HepG2 (cell line): Measurements from ENCODE around the gene ACADVL. TPM values are rescaled to one million over a fixed set of nuclear protein-coding genes. Genes with fewer than 3 reads are reported as not detected.

Experiments
- ATAC-seq: fragments of 200-7000 bp; cut with Tn5 transposase; 3 replicates; pipeline ENCODE4 v1.9.1; 2020; ENCODE audit warnings: mild to moderate bottlenecking, moderate library complexity
- BruUV-seq: library from RNA; stranded (reverse); fragments of 400-500 nt; replicated peaks from 2 replicates; lab custom pipeline; 2021; lab: Mats Ljungman, UMichigan
- CTCF ChIA-PET: fragments of 300-600 bp; formaldehyde crosslinking; extraction: SDS; loops from one replicate; lab custom pipeline; 2021; ENCODE audit warnings: low total read pairs, inconsistent platforms, low intra/inter-chr PET ratio; lab: Yijun Ruan, JAX
- POLR2A ChIA-PET: fragments of 350-600 bp; sonication (Branson Sonifier 250); formaldehyde crosslinking; loops from one replicate; lab custom pipeline; 2020; ENCODE audit warnings: antibody characterized with exemption, inconsistent platforms; lab: Yijun Ruan, JAX
- DNase-seq: peaks from one replicate; pipeline ENCODE4 v3.0.0-alpha.2; 2015; ENCODE audit warnings: low spot score
- FAIRE-seq: peaks from 3 replicates; lab custom pipeline; 2011; peaks lifted over from hg19 to GRCh38; lab: Jason Lieb, UNC
- H2AFZ ChIP-seq: one replicate; pipeline ENCODE4 v1.6.1; 2011; ENCODE audit warnings: low read length, inconsistent platforms
- H3K27ac ChIP-seq: fragments of 300-600 bp; 3 replicates; pipeline ENCODE4 v1.8.0; 2011; ENCODE audit warnings: mixed run types, mild to moderate bottlenecking, mixed read lengths, low read length, inconsistent platforms; ENCODE audit not compliant: insufficient read depth; ENCODE audit errors: extremely low read length
- H3K27me3 ChIP-seq, 2 experiments: fragments of 200-600 bp in 1 of 2; 2 replicates in 1 of 2; 3 replicates in 1 of 2; pipeline versions ENCODE4 v1.6.0 to v1.8.0; 2011; ENCODE audit warnings: low read length in 2 of 2, mild to moderate bottlenecking in 2 of 2, moderate library complexity in 2 of 2, inconsistent platforms in 1 of 2; ENCODE audit not compliant: insufficient read depth in 2 of 2, control insufficient read depth in 1 of 2
- H3K36me3 ChIP-seq, 2 experiments: fragments of 200-600 bp in 1 of 2; replicated peaks in 1 of 2; 2 replicates in 1 of 2; 3 replicates in 1 of 2; pipeline versions ENCODE4 v1.5.1 to v1.8.0; 2011; ENCODE audit warnings: low read length in 2 of 2, inconsistent platforms in 1 of 2; ENCODE audit not compliant: insufficient read depth in 2 of 2, control insufficient read depth in 1 of 2
- H3K4me1 ChIP-seq: 2 replicates; pipeline ENCODE4 v1.5.1; 2012; ENCODE audit warnings: low read length, inconsistent platforms; ENCODE audit not compliant: insufficient read depth
- H3K4me2 ChIP-seq: 2 replicates; pipeline ENCODE4 v1.6.0; 2011; ENCODE audit warnings: low read depth, low read length, inconsistent platforms
- H3K4me3 ChIP-seq, 3 experiments: fragments of 200-600 bp in 1 of 3; sonication (generic), shearing (Covaris generic) in 1 of 3; replicated peaks in 1 of 3; 2 replicates each; pipeline ENCODE4 v1.5.1; 2011 to 2016; ENCODE audit warnings: low read length in 3 of 3, inconsistent platforms in 2 of 3, low read depth in 2 of 3, mild to moderate bottlenecking in 2 of 3, control low read depth in 1 of 3, mixed read lengths in 1 of 3; ENCODE audit not compliant: insufficient read depth in 1 of 3
- H3K79me2 ChIP-seq: one replicate; pipeline ENCODE4 v1.6.1; 2011; ENCODE audit warnings: low read length, inconsistent platforms; ENCODE audit not compliant: insufficient read depth
- H3K9ac ChIP-seq: 2 replicates; pipeline ENCODE4 v1.6.0; 2011; ENCODE audit warnings: mild to moderate bottlenecking, low read depth, low read length, inconsistent platforms; ENCODE audit not compliant: insufficient read depth
- H3K9me3 ChIP-seq: 2 replicates; pipeline ENCODE4 v1.5.1; 2012; ENCODE audit warnings: mild to moderate bottlenecking, low read length
- H4K20me1 ChIP-seq: 2 replicates; pipeline ENCODE4 v1.6.0; 2011; ENCODE audit warnings: inconsistent platforms, mild to moderate bottlenecking, low read length, moderate library complexity; ENCODE audit not compliant: insufficient read depth
- FOXA1 ChIP-seq, 2 experiments: fragments of 450-650 bp in 1 of 2; sonication (generic) in 1 of 2; formaldehyde crosslinking in 1 of 2; IDR thresholded peaks; 2 replicates each; pipeline versions ENCODE4 v1.4.0 to v1.6.1; 2016 to 2020; ENCODE audit warnings: missing genetic modification reagents in 1 of 2
- HNRNPLL ChIP-seq: fragments of 200-400 bp; formaldehyde crosslinking; IDR thresholded peaks from 2 replicates; pipeline ENCODE4 v1.6.1; 2017; ENCODE audit warnings: mild to moderate bottlenecking, low read depth, low read length; ENCODE audit not compliant: poor library complexity, severe bottlenecking
- MXI1 ChIP-seq: IDR thresholded peaks from 3 replicates; pipeline ENCODE4 v1.6.1; 2012; ENCODE audit warnings: low read depth, low read length, inconsistent platforms, borderline replicate concordance
- POLR2A ChIP-seq, 2 experiments: IDR thresholded peaks; 2 replicates each; pipeline ENCODE4 v1.6.1; 2011; ENCODE audit warnings: low read depth in 2 of 2, low read length in 2 of 2, mild to moderate bottlenecking in 1 of 2, moderate library complexity in 1 of 2; ENCODE audit not compliant: insufficient read depth in 1 of 2
- POLR2AphosphoS5 ChIP-seq: IDR thresholded peaks from 2 replicates; pipeline ENCODE4 v1.6.1; 2012; ENCODE audit warnings: low read depth, low read length
- POLR2G ChIP-seq: fragments of 200-400 bp; formaldehyde crosslinking; IDR thresholded peaks from 2 replicates; pipeline ENCODE4 v1.6.1; 2018; ENCODE audit warnings: mild to moderate bottlenecking, low read depth, low read length, moderate library complexity
- RBFOX2 ChIP-seq: fragments of 200-400 bp; formaldehyde crosslinking; IDR thresholded peaks from 2 replicates; pipeline ENCODE4 v1.6.1; 2017; ENCODE audit warnings: low read depth, mild to moderate bottlenecking, low read length
- XRCC5 ChIP-seq: fragments of 200-400 bp; formaldehyde crosslinking; optimal IDR thresholded peaks from 2 replicates; pipeline ENCODE3; 2017; ENCODE audit warnings: mild to moderate bottlenecking, low read length
- ZEB1 ChIP-seq: IDR thresholded peaks from 2 replicates; pipeline ENCODE4 v1.6.1; 2012; ENCODE audit warnings: mild to moderate bottlenecking, low read depth, inconsistent platforms; ENCODE audit not compliant: insufficient replicate concordance
- ZKSCAN8 ChIP-seq: IDR thresholded peaks from 2 replicates; pipeline ENCODE4 v1.6.1; 2016; ENCODE audit warnings: borderline replicate concordance, missing genetic modification reagents, missing compliant biosample characterization
- ZNF251 ChIP-seq: sonication (generic); formaldehyde crosslinking; IDR thresholded peaks from 2 replicates; pipeline ENCODE4 v1.9.0; 2021; ENCODE audit warnings: mild to moderate bottlenecking, missing genetic modification reagents
- ZNF615 ChIP-seq: sonication (generic); formaldehyde crosslinking; IDR thresholded peaks from 2 replicates; pipeline ENCODE4 v1.5.0; 2020; ENCODE audit warnings: mild to moderate bottlenecking, missing genetic modification reagents, borderline replicate concordance
- ZNF724P ChIP-seq: sonication (generic); formaldehyde crosslinking; IDR thresholded peaks from 2 replicates; pipeline ENCODE4 v1.8.0; 2022; ENCODE audit warnings: missing genetic modification reagents, borderline replicate concordance
- WGBS: methylation state at CpG from one replicate; pipeline ENCODE4 v1.1.6; 2017; ENCODE audit warnings: low lambda C conversion rate; 5-methylcytosine and 5-hydroxymethylcytosine counted together
- in situ Hi-C: cut with HindIII; loops from 2 replicates; pipeline ENCODE4 v1.10.0; 2017; ENCODE audit warnings: low pct_unique_long_range_greater_than_20kb; ENCODE audit not compliant: extremely low pct_ligation_motif_present
- intact Hi-C: fragments of 100-400 bp; cut with micrococcal nuclease; formaldehyde crosslinking; loops from one replicate; pipeline ENCODE4 v1.10.0; 2022; ENCODE audit not compliant: unreplicated experiment
- polyA plus RNA-seq, 8 experiments: library from polyadenylated mRNA; depleted of rRNA in 3 of 8; stranded (reverse) in 7 of 8; unstranded in 1 of 8; fragments of >200 nt; fragmentation: Illumina TruSeq in 4 of 8; extraction: Trizol in 4 of 8; gene quantifications; 2 replicates each; pipeline versions ENCODE4 v1.2.1 to v1.2.3, GENCODE V29; 2011 to 2016; ENCODE audit warnings: low read depth in 4 of 8, missing spikeins in 1 of 8, mixed read lengths in 1 of 8; ENCODE audit not compliant: insufficient read depth in 1 of 8
- total RNA-seq, 5 experiments: library from RNA; depleted of rRNA; stranded (reverse); fragments of >200 nt; fragmentation: Illumina TruSeq; extraction: Trizol; gene quantifications; 2 replicates each; pipeline ENCODE4 v1.2.3, GENCODE V29; 2016; ENCODE audit warnings: low read depth in 1 of 5
- TF ChIP-seq, protein P1 (sequence below), 2 experiments: fragments of 450-650 bp in 1 of 2; sonication (generic) in 1 of 2; formaldehyde crosslinking; IDR thresholded peaks; 2 replicates each; pipeline versions ENCODE4 v1.5.0 to v1.8.0; 2020 to 2022; ENCODE audit warnings: mild to moderate bottlenecking in 1 of 2, missing genetic modification reagents in 1 of 2

Gene ACADVL
- total and polyA plus RNA-seq, 2 of the 13 experiments (the other 11 are each of a cell fraction or from before 2014, with no cell fraction given): 219 to 412 TPM

DNA sequence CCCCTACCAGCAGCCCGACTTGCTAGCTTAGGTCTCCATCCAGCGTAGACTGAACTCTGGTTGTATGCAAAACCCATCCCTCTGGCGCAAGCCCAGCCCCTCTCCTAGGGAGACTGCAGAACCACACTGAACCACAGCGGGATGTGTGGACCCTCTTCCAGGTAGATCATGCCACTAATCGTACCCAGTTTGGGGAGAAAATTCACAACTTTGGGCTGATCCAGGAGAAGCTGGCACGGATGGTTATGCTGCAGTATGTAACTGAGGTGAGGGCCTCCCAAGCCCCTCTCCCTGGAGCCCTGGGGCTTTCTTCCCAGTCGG lies 3.2 kb downstream of the ACADVL start:
- Histone ChIP-seq H3K9ac (no peak overlapping the region), H3K27ac (no peak overlapping the region), H3K9me3 (no peaks in the 10 kb centered on the region), H3K4me2 (no peak overlapping the region), H3K4me1 (peaks cover 36% of the 10 kb centered on the region), H3K4me3 (no peak overlapping the region), H4K20me1 (peaks cover 10% of the 10 kb centered on the region; the same call in 1 of the 2 replicates), H3K36me3 (peaks cover 19 to 63% of the 10 kb centered on the region in 2 experiments; a peak in 4 of 5 replicates), H3K79me2 (peaks cover 14% of the 10 kb centered on the region), H2AFZ (no peak overlapping the region), H3K27me3 (peaks cover 0 to 4% of the 10 kb centered on the region in 2 experiments; a peak in 2 of 5 replicates)
- DNase-seq: no peak
- ChIA-PET POLR2A (interaction anchor here (6.8 kb wide), 1 partner anchor 13 kb away, joined by 140 read pairs; the partner anchor contains the start of genes DVL2 and PHF23), CTCF (no interaction called here)
- in situ Hi-C loops: no loop called here
- 100% methylated on average over 4 of the region's 7 CpGs for WGBS
- ATAC-seq: no peak
- FAIRE-seq: no peak
- TF ChIP-seq POLR2G (peak; percentile 16; the same call in 1 of the 2 replicates), MXI1 (peak; percentile 19; the same call in 1 of the 3 replicates), XRCC5 (no peak), HNRNPLL (no peak), RBFOX2 (peak; percentile 53; the same call in 1 of the 2 replicates), POLR2AphosphoS5 (peak; percentile 14; the same call in 1 of the 2 replicates), POLR2A (IDR thresholded peaks at IDR 0.05; ENCODE audit: insufficient read depth in 1 of 2, low read depth in 2 of 2, low read length in 2 of 2) (peak in 1 of 2 experiments; percentile 46; a peak in 1 of 4 replicates)
- intact Hi-C loops: no loop called here
- no TSS peak for BruUV-seq

DNA sequence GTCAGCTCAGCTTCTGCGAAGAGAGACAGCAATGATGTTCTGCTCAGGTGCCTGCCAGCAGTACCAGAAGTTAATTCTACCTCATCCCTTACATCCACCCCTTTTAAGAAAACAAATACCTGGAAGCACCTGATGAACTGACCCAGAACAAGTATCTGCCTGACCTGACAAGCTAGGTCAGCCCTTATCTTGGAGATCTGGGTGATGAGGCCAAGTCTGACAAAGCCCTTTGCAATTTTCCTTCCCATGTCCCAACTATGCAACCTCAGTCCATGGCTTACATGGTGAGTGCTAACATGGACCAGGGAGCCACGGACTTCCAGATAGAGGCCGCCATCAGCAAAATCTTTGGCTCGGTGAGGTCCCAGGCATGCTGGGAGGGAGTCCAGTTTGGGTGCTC lies 3.6 kb downstream of the ACADVL start:
- CTCF ChIA-PET: no interaction called here
- Histone ChIP-seq H3K27ac (no peak overlapping the region), H3K27me3 (peaks cover 0 to 1% of the 10 kb centered on the region in 2 experiments; a peak in 2 of 5 replicates), H3K9ac (no peak overlapping the region), H3K9me3 (no peaks in the 10 kb centered on the region), H3K4me2 (no peak overlapping the region), H2AFZ (no peak overlapping the region), H3K36me3 (peaks cover 20 to 67% of the 10 kb centered on the region in 2 experiments; a peak in 4 of 5 replicates), H3K4me3 (no peak overlapping the region), H4K20me1 (peaks cover 10% of the 10 kb centered on the region; the same call in 1 of the 2 replicates), H3K79me2 (peaks cover 14% of the 10 kb centered on the region), H3K4me1 (peaks cover 31% of the 10 kb centered on the region)
- ATAC-seq: no peak
- no peak for FAIRE-seq
- in situ Hi-C loops: no loop called here
- 100% methylated on average over 3 of the region's 4 CpGs for WGBS
- intact Hi-C loops: no loop called here
- TF ChIP-seq ZKSCAN8 (CRISPR knock-in tag) (no peak), ZEB1 (no peak), FOXA1 (IDR thresholded peaks at IDR 0.05) (no peak), FOXA1 (CRISPR knock-in tag; IDR thresholded peaks at IDR 0.05) (no peak), ZNF724P (CRISPR knock-in tag) (no peak), ZNF615 (no peak), ZNF251 (CRISPR knock-in tag) (no peak)
- TF ChIP-seq, protein P1, sequence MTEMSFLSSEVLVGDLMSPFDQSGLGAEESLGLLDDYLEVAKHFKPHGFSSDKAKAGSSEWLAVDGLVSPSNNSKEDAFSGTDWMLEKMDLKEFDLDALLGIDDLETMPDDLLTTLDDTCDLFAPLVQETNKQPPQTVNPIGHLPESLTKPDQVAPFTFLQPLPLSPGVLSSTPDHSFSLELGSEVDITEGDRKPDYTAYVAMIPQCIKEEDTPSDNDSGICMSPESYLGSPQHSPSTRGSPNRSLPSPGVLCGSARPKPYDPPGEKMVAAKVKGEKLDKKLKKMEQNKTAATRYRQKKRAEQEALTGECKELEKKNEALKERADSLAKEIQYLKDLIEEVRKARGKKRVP (CRISPR knock-in tag; IDR thresholded peaks at IDR 0.05): no peak
- no peak for DNase-seq
- no TSS peak for BruUV-seq
- POLR2A ChIA-PET: interaction anchor here (6.8 kb wide), 1 partner anchor 12 kb away, joined by 140 read pairs; the partner anchor contains the start of genes DVL2 and PHF23
